K562 (cell line): ENCODE data around the gene TMEM273. TPM values are rescaled to one million over a fixed set of nuclear protein-coding genes. Genes with fewer than 3 reads are reported as not detected.

ENCODE experiments used
- CREB1 ChIP-seq, 2 experiments: sonication (generic) in 1 of 2; formaldehyde crosslinking in 1 of 2; IDR thresholded peaks; 2 replicates each; pipeline versions ENCODE4 v1.6.1 to v1.8.0; 2012 to 2022; ENCODE audit warnings: inconsistent platforms in 1 of 2, mild to moderate bottlenecking in 1 of 2, missing genetic modification reagents in 1 of 2, moderate library complexity in 1 of 2
- E2F6 ChIP-seq, 2 experiments: IDR thresholded peaks; 2 replicates each; pipeline ENCODE4 v1.6.1; 2011; ENCODE audit warnings: borderline replicate concordance in 1 of 2, control low read depth in 1 of 2, low read depth in 1 of 2, low read length in 1 of 2, mild to moderate bottlenecking in 1 of 2, mixed read lengths in 1 of 2, moderate library complexity in 1 of 2; ENCODE audit not compliant: insufficient read depth in 1 of 2, insufficient read length in 1 of 2, poor library complexity in 1 of 2, severe bottlenecking in 1 of 2; ENCODE audit errors: extremely low read depth in 1 of 2
- HDAC2 ChIP-seq: fragments of 450-650 bp; IDR thresholded peaks from 2 replicates; pipeline ENCODE4 v1.6.1; 2016; ENCODE audit warnings: mild to moderate bottlenecking
- MAFF ChIP-seq: IDR thresholded peaks from 2 replicates; pipeline ENCODE4 v1.6.1; 2012; ENCODE audit warnings: low read length, improper control_type of control experiment
- NCOA2 ChIP-seq, 2 experiments: fragments of 450-650 bp; IDR thresholded peaks; 2 replicates each; pipeline ENCODE4 v1.6.1; 2018; ENCODE audit warnings: mild to moderate bottlenecking in 2 of 2, moderate library complexity in 1 of 2; ENCODE audit not compliant: partially characterized antibody in 2 of 2
- RBM39 ChIP-seq: fragments of 200-400 bp; formaldehyde crosslinking; optimal IDR thresholded peaks from 2 replicates; pipeline ENCODE3; 2018; ENCODE audit warnings: low read depth, low read length
- ZNF511 ChIP-seq: sonication (generic); formaldehyde crosslinking; IDR thresholded peaks from 2 replicates; pipeline ENCODE4 v1.8.0; 2022; ENCODE audit warnings: mild to moderate bottlenecking, missing genetic modification reagents
- ZNF668 ChIP-seq: fragments of 250-450 bp; sonication (Bioruptor Pico); IDR thresholded peaks from 2 replicates; pipeline ENCODE4 v1.8.0; 2022; ENCODE audit warnings: mild to moderate bottlenecking, inconsistent platforms
- polyA plus RNA-seq, 8 experiments: library from polyadenylated mRNA; depleted of rRNA in 4 of 8; stranded (reverse) in 5 of 8; unstranded in 3 of 8; fragments of >200 nt; fragmentation: Nextera tagmentation in 2 of 8; fragmentation: Illumina TruSeq in 1 of 8; extraction: Ambion mirVana in 2 of 8; extraction: Trizol in 1 of 8; gene quantifications; 2 replicates each; pipeline versions ENCODE4 v1.2.1 to v1.2.3, GENCODE V29; 2011 to 2014; ENCODE audit warnings: inconsistent platforms in 1 of 8, missing spikeins in 1 of 8
- total RNA-seq, 7 experiments: library from RNA; depleted of rRNA in 6 of 7; stranded (reverse); fragments of >200 nt in 6 of 7; fragmentation: Illumina TruSeq in 2 of 7; extraction: Trizol in 2 of 7; gene quantifications; 2 replicates each; pipeline versions ENCODE4 v1.2.1 to v1.2.3, GENCODE V29; 2011 to 2021; ENCODE audit warnings: low replicate concordance in 1 of 7
- TF ChIP-seq, protein P1 (sequence below): fragments of 450-650 bp; IDR thresholded peaks from 2 replicates; pipeline ENCODE4 v1.6.1; 2017; ENCODE audit warnings: antibody characterized with exemption, mild to moderate bottlenecking
- TF ChIP-seq, protein P2 (sequence below): sonication (generic); formaldehyde crosslinking; IDR thresholded peaks from 2 replicates; pipeline ENCODE4 v1.5.0; 2020; ENCODE audit warnings: missing genetic modification reagents
- TF ChIP-seq, protein P3 (sequence below), 2 experiments: fragments of 450-650 bp; IDR thresholded peaks; 2 replicates each; pipeline ENCODE4 v1.6.1; 2016; ENCODE audit warnings: mild to moderate bottlenecking in 2 of 2, borderline replicate concordance in 1 of 2, low read depth in 1 of 2, moderate library complexity in 1 of 2

TMEM273 gene
- total and polyA plus RNA-seq, 9 of the 15 experiments (the other 6 are each of a cell fraction or from before 2014, with no cell fraction given), result 39.2 to 131 (median 95.6) TPM

DNA sequence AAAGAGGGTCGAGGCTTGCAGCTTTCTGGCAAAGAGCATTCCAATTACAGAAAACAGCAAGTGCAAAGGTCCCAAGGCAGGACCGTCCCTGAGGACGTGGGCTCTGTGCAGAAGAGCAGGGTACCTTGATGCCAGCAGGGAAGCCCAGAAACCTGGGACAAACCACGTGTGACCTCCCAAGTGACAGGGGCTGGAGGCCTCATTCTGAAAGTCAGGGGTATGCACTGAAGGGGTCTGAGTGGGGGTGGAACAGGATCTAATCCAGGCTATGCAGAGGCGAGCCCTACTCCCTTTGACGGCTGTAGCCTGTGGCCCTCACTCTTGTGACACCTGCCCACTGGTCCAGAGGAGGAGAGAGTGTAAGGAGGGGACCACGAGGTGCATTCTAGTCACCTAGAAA is 22.9 kb downstream of the TMEM273 start (continued):
- TF ChIP-seq, protein P1, sequence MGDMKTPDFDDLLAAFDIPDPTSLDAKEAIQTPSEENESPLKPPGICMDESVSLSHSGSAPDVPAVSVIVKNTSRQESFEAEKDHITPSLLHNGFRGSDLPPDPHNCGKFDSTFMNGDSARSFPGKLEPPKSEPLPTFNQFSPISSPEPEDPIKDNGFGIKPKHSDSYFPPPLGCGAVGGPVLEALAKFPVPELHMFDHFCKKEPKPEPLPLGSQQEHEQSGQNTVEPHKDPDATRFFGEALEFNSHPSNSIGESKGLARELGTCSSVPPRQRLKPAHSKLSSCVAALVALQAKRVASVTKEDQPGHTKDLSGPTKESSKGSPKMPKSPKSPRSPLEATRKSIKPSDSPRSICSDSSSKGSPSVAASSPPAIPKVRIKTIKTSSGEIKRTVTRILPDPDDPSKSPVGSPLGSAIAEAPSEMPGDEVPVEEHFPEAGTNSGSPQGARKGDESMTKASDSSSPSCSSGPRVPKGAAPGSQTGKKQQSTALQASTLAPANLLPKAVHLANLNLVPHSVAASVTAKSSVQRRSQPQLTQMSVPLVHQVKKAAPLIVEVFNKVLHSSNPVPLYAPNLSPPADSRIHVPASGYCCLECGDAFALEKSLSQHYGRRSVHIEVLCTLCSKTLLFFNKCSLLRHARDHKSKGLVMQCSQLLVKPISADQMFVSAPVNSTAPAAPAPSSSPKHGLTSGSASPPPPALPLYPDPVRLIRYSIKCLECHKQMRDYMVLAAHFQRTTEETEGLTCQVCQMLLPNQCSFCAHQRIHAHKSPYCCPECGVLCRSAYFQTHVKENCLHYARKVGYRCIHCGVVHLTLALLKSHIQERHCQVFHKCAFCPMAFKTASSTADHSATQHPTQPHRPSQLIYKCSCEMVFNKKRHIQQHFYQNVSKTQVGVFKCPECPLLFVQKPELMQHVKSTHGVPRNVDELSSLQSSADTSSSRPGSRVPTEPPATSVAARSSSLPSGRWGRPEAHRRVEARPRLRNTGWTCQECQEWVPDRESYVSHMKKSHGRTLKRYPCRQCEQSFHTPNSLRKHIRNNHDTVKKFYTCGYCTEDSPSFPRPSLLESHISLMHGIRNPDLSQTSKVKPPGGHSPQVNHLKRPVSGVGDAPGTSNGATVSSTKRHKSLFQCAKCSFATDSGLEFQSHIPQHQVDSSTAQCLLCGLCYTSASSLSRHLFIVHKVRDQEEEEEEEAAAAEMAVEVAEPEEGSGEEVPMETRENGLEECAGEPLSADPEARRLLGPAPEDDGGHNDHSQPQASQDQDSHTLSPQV, result no peak
- TF ChIP-seq E2F6 (IDR thresholded peaks at IDR 0.05; ENCODE audit: borderline replicate concordance in 1 of 2, extremely low read depth in 1 of 2, insufficient read depth in 1 of 2, insufficient read length in 1 of 2, low read depth in 1 of 2, low read length in 1 of 2, poor library complexity in 1 of 2, severe bottlenecking in 1 of 2) (peak in 1 of 2 experiments; percentile 4), CREB1 (IDR thresholded peaks at IDR 0.05) (no peak), CREB1 (CRISPR knock-in tag; IDR thresholded peaks at IDR 0.05) (0 out of 2 replicates have a peak, but pooled peaks have one; percentile 34), MAFF (no peak), ZNF511 (no peak), ZNF668 (CRISPR knock-in tag) (0 out of 2 replicates have a peak, but pooled peaks have one; percentile 11), HDAC2 (no peak), RBM39 (no peak), NCOA2 (IDR thresholded peaks at IDR 0.05; ENCODE audit: partially characterized antibody in 2 of 2) (no peak)
- TF ChIP-seq, protein P2, sequence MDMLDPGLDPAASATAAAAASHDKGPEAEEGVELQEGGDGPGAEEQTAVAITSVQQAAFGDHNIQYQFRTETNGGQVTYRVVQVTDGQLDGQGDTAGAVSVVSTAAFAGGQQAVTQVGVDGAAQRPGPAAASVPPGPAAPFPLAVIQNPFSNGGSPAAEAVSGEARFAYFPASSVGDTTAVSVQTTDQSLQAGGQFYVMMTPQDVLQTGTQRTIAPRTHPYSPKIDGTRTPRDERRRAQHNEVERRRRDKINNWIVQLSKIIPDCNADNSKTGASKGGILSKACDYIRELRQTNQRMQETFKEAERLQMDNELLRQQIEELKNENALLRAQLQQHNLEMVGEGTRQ, result no peak
- TF ChIP-seq, protein P3, sequence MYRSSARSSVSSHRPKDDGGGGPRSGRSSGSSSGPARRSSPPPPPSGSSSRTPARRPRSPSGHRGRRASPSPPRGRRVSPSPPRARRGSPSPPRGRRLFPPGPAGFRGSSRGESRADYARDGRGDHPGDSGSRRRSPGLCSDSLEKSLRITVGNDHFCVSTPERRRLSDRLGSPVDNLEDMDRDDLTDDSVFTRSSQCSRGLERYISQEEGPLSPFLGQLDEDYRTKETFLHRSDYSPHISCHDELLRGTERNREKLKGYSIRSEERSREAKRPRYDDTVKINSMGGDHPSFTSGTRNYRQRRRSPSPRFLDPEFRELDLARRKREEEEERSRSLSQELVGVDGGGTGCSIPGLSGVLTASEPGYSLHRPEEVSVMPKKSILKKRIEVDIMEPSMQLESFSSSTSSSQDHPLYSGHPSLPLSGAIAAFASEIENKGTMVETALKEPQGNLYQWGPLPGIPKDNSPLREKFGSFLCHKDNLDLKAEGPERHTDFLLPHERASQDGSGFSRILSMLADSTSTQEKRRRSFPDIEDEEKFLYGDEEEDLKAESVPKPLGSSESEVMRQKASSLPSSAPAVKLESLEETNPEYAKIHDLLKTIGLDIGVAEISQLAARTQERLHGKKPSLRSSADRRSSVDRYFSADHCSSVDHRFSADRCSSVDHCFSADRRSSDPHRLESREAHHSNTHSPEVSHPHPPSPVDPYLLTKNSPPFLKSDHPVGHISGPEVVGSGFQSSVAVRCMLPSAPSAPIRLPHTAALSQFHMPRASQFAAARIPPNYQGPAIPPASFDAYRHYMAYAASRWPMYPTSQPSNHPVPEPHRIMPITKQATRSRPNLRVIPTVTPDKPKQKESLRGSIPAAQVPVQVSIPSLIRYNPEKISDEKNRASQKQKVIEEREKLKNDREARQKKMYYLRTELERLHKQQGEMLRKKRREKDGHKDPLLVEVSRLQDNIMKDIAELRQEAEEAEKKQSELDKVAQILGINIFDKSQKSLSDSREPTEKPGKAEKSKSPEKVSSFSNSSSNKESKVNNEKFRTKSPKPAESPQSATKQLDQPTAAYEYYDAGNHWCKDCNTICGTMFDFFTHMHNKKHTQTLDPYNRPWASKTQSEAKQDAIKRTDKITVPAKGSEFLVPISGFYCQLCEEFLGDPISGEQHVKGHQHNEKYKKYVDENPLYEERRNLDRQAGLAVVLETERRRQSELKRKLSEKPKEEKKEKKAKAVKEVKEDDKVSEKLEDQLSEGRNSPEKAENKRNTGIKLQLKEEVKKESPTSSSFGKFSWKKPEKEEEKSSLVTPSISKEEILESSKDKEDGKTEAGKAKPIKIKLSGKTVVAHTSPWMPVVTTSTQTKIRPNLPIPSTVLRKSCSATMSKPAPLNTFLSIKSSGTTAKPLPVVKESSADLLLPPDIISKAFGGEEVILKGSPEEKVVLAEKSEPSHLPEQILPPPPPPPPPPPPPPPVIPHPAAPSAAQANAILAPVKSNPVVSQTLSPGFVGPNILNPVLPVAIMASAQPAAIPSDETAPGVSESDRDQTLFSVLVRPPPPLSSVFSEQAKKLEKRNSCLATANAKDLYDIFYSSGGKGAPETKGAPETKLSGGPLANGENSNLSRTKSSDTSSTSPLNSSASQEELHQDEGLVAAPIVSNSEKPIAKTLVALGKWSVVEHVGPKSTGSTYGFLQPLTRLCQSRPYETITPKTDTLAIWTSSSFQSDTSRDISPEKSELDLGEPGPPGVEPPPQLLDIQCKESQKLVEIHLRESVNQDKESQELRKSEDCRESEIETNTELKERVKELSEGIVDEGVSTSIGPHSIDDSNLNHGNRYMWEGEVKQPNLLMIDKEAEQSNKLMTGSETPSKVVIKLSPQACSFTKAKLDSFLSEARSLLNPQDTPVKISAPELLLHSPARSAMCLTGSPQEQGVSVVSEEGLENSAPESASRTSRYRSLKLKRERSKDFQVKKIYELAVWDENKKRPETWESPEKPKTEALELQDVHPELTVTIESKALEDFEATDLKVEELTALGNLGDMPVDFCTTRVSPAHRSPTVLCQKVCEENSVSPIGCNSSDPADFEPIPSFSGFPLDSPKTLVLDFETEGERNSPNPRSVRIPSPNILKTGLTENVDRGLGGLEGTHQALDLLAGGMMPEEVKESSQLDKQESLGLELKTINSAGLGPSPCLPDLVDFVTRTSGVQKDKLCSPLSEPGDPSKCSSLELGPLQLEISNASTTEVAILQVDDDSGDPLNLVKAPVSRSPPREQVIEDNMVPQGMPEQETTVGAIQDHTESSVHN (IDR thresholded peaks at IDR 0.05; ENCODE audit: borderline replicate concordance in 1 of 2, low read depth in 1 of 2), result no peak
